WTC11 (cell line): ENCODE results near the gene FAHD2A. TPM values are rescaled to one million over a fixed set of nuclear protein-coding genes. Genes with fewer than 3 reads are reported as not detected.
A peak's percentile ranks its signal among the peaks of the same experiment; 100 is the strongest.
"Not testable (repeated sequence)": the region's sequence is repeated elsewhere in the genome, so short reads cannot be mapped to it uniquely, and the experiment has no call there.

ENCODE experiments used
- ATAC-seq: fragments of 200-7000 bp; cut with Tn5 transposase; 2 replicates; pipeline ENCODE4 v1.10.0; 2021; ENCODE audit warnings: mild to moderate bottlenecking, moderate library complexity
- CTCF ChIA-PET: fragments of 300-600 bp; sonication (Branson Sonifier 250); formaldehyde crosslinking; loops from one replicate; lab custom pipeline; 2021; ENCODE audit warnings: antibody characterized with exemption; lab: Charles Lee
- POLR2A ChIA-PET: fragments of 350-600 bp; sonication (Branson Sonifier 250); formaldehyde crosslinking; loops from one replicate; lab custom pipeline; 2021; ENCODE audit warnings: antibody characterized with exemption; lab: Charles Lee
- DNase-seq: peaks from one replicate; pipeline ENCODE4 v3.0.0; 2021; ENCODE audit warnings: low spot score
- H3K27ac Mint-ChIP-seq: 2 replicates; pipeline ENCODE4 v1.8.0; 2021; ENCODE audit warnings: mixed read lengths
- H3K27me3 Mint-ChIP-seq: 2 replicates; pipeline ENCODE4 v1.8.0; 2021; ENCODE audit warnings: low read depth, mild to moderate bottlenecking, moderate library complexity, mixed read lengths
- H3K36me3 Mint-ChIP-seq: 2 replicates; pipeline ENCODE4 v1.8.0; 2021; ENCODE audit warnings: mixed read lengths
- H3K4me1 Mint-ChIP-seq: 2 replicates; pipeline ENCODE4 v1.8.0; 2022; ENCODE audit warnings: mixed read lengths
- H3K4me3 Mint-ChIP-seq: 2 replicates; pipeline ENCODE4 v1.8.0; 2021; ENCODE audit warnings: mild to moderate bottlenecking, moderate library complexity, mixed read lengths
- H3K9me3 Mint-ChIP-seq: 2 replicates; pipeline ENCODE4 v1.8.0; 2021; ENCODE audit warnings: mixed read lengths
- ATF1 ChIP-seq: sonication (generic); formaldehyde crosslinking; IDR thresholded peaks from 2 replicates; pipeline ENCODE4 v1.8.1; 2023; ENCODE audit warnings: mild to moderate bottlenecking, moderate library complexity, missing genetic modification reagents
- CBFB ChIP-seq: sonication (generic); formaldehyde crosslinking; IDR thresholded peaks from 2 replicates; pipeline ENCODE4 v1.8.1; 2022; ENCODE audit warnings: mild to moderate bottlenecking, low read depth, missing genetic modification reagents
- CREM ChIP-seq: sonication (generic); formaldehyde crosslinking; IDR thresholded peaks from 2 replicates; pipeline ENCODE4 v1.8.1; 2022; ENCODE audit warnings: mild to moderate bottlenecking, missing genetic modification reagents, moderate library complexity
- FOXP1 ChIP-seq: sonication (generic); formaldehyde crosslinking; IDR thresholded peaks from 2 replicates; pipeline ENCODE4 v1.8.0; 2022; ENCODE audit warnings: missing genetic modification reagents, mild to moderate bottlenecking, moderate library complexity, borderline replicate concordance
- GABPB1 ChIP-seq: sonication (generic); formaldehyde crosslinking; IDR thresholded peaks from 2 replicates; pipeline ENCODE4 v1.8.1; 2023; ENCODE audit warnings: mild to moderate bottlenecking, missing genetic modification reagents
- KAT7 ChIP-seq: sonication (generic); formaldehyde crosslinking; IDR thresholded peaks from 2 replicates; pipeline ENCODE4 v1.8.1; 2023; ENCODE audit warnings: missing genetic modification reagents, mild to moderate bottlenecking, borderline replicate concordance
- NFATC4 ChIP-seq: fragments of 250-450 bp; sonication (Bioruptor Pico); IDR thresholded peaks from 2 replicates; pipeline ENCODE4 v1.9.0; 2021; ENCODE audit warnings: mild to moderate bottlenecking
- NFYB ChIP-seq: sonication (generic); formaldehyde crosslinking; conservative IDR thresholded peaks from 2 replicates; pipeline ENCODE4 v1.8.0; 2022; ENCODE audit warnings: low read depth, missing genetic modification reagents
- SMAD3 ChIP-seq: sonication (generic); formaldehyde crosslinking; IDR thresholded peaks from 2 replicates; pipeline ENCODE4 v1.8.0; 2022; ENCODE audit warnings: missing genetic modification reagents, mild to moderate bottlenecking, borderline replicate concordance
- SMAD4 ChIP-seq: sonication (generic); formaldehyde crosslinking; IDR thresholded peaks from 2 replicates; pipeline ENCODE4 v1.8.0; 2022; ENCODE audit warnings: mild to moderate bottlenecking, missing genetic modification reagents
- SP1 ChIP-seq: sonication (generic); formaldehyde crosslinking; conservative IDR thresholded peaks from 2 replicates; pipeline ENCODE4 v1.8.1; 2022; ENCODE audit warnings: missing genetic modification reagents
- TCF7 ChIP-seq: sonication (generic); formaldehyde crosslinking; IDR thresholded peaks from 2 replicates; pipeline ENCODE4 v1.8.0; 2022; ENCODE audit warnings: mild to moderate bottlenecking, low read depth, missing genetic modification reagents, moderate library complexity
- total RNA-seq: library from RNA; stranded (reverse); gene quantifications from 3 replicates; pipeline ENCODE4 v1.2.3, GENCODE V29; 2021
- TF ChIP-seq, protein P1 (sequence below): fragments of 250-450 bp; sonication (Bioruptor Pico); IDR thresholded peaks from 2 replicates; pipeline ENCODE4 v1.9.0; 2021; ENCODE audit warnings: moderate library complexity, mild to moderate bottlenecking, inconsistent platforms, borderline replicate concordance
- TF ChIP-seq, protein P2 (sequence below): sonication (generic); formaldehyde crosslinking; IDR thresholded peaks from 2 replicates; pipeline ENCODE4 v1.8.1; 2023; ENCODE audit warnings: mild to moderate bottlenecking, missing genetic modification reagents
- TF ChIP-seq, protein P3 (sequence below): sonication (generic); formaldehyde crosslinking; IDR thresholded peaks from 2 replicates; pipeline ENCODE4 v1.8.1; 2023; ENCODE audit warnings: mild to moderate bottlenecking, missing genetic modification reagents, moderate library complexity
- TF ChIP-seq, protein P4 (sequence below): fragments of 250-450 bp; sonication (Bioruptor Pico); IDR thresholded peaks from 2 replicates; pipeline ENCODE4 v1.9.0; 2021; ENCODE audit warnings: mild to moderate bottlenecking
- TF ChIP-seq, protein P5 (sequence below): sonication (generic); formaldehyde crosslinking; IDR thresholded peaks from 2 replicates; pipeline ENCODE4 v1.8.1; 2022; ENCODE audit warnings: mild to moderate bottlenecking, missing genetic modification reagents, moderate library complexity, borderline replicate concordance
- TF ChIP-seq, protein P6 (sequence below): sonication (generic); formaldehyde crosslinking; IDR thresholded peaks from 2 replicates; pipeline ENCODE4 v1.8.0; 2022; ENCODE audit warnings: mild to moderate bottlenecking, missing genetic modification reagents

The FAHD2A gene
- total RNA-seq, 1 experiment from 2014 or later, result 47.9 TPM

DNA sequence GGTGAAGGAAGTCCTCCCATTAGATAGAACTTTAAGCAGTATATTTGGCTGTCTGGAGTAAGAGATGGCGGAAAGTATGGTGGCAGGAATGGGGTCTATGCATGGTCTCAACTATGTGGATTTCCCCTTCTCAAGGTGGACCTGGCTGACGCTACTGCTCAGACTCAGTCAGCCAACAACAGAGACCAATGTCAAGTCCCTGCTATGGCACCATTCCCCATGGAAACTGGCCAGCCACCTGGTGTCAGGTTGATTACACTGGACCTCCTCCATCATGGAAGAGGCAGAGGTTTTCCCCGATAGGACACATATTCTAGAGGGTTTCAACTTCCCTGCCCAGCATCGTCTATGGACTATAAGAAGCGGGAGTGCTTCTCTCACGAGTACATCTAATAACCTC lies 8.6 kb upstream of the FAHD2A start (continued):
- no peak for TF ChIP-seq FOXP1 (CRISPR knock-in tag)

DNA sequence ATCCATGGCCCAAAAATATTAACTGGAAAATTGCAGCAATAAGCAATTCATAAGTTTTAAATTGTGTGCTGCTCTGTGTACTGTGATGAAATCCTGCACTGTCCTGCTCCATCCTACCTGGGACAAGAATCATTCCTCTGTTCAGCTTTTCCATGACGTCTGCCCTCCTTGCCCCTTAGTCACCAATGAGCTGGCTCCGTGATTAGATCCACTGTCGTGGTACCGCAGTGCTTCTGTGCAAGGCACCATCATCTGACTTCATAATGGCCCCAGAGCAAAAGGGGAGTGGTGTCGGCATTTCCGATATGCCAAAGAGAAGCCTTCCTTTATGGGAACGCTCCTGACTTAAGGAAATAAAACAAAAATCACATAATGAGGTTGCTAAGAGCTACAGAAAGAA lies 3.4 kb upstream of the FAHD2A start:
- ChIA-PET POLR2A (no interaction called here), CTCF (interaction anchor here (3.8 kb wide), 1 partner anchor 10 kb away, joined by 15 read pairs; no protein-coding TSS in a partner anchor)
- Mint-ChIP-seq H3K4me1 (peaks cover 16% of the 10 kb centered on the region), H3K27ac (no peak overlapping the region), H3K4me3 (no peak overlapping the region), H3K36me3 (no peaks in the 10 kb centered on the region), H3K27me3 (peaks cover 26% of the 10 kb centered on the region), H3K9me3 (no peaks in the 10 kb centered on the region)
- ATAC-seq, result no peak
- TF ChIP-seq GABPB1 (CRISPR knock-in tag) (no peak), FOXP1 (CRISPR knock-in tag) (no peak), NFYB (no peak), SP1 (no peak), KAT7 (no peak), ATF1 (no peak)
- no peak for DNase-seq

DNA sequence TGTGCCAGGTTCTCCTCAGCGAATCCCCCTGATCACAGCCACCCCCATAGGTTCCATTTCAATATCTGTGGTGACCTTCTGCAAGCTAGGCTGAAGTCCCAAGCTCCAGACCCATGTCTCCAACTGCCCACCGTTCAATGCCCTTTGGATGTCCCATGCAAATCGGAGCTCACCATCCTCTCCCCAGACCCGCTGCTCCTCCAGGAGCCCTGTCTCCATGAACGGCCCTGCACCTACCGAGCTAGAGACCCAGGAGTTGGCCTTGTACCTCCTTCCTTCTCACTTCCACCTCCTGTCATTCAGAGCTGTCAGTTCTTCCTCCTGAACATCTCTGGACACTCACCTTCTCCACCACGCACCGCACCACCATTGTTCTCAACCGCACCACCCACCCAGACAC lies 1.0 kb upstream of the FAHD2A start:
- DNase-seq, result no peak
- no peaks in the 10 kb centered on the region for H3K9me3 Mint-ChIP-seq
- ChIA-PET POLR2A (no interaction called here), CTCF (interaction anchor here (1.0 to 4.5 kb wide), 4 partner anchors 8 to 170 kb away, joined by 3 to 58 read pairs (median 6); no protein-coding TSS in a partner anchor)
- peak overlapping the region; percentile 98 for H3K4me3 Mint-ChIP-seq
- no peaks in the 10 kb centered on the region for H3K36me3 Mint-ChIP-seq
- no peak for ATAC-seq
- H3K4me1 Mint-ChIP-seq, result peaks cover 18% of the 10 kb centered on the region
- peaks cover 26% of the 10 kb centered on the region for H3K27me3 Mint-ChIP-seq
- no peak overlapping the region for H3K27ac Mint-ChIP-seq
- TF ChIP-seq CREM (CRISPR knock-in tag) (no peak), CBFB (CRISPR knock-in tag) (no peak), NFATC4 (CRISPR knock-in tag) (no peak), SMAD3 (CRISPR knock-in tag) (no peak), TCF7 (CRISPR knock-in tag) (no peak), SMAD4 (CRISPR knock-in tag) (no peak)
- TF ChIP-seq, protein P1, sequence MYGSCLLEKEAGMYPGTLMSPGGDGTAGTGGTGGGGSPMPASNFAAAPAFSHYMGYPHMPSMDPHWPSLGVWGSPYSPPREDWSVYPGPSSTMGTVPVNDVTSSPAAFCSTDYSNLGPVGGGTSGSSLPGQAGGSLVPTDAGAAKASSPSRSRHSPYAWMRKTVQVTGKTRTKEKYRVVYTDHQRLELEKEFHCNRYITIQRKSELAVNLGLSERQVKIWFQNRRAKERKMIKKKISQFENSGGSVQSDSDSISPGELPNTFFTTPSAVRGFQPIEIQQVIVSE (CRISPR knock-in tag), result no peak
- TF ChIP-seq, protein P2, sequence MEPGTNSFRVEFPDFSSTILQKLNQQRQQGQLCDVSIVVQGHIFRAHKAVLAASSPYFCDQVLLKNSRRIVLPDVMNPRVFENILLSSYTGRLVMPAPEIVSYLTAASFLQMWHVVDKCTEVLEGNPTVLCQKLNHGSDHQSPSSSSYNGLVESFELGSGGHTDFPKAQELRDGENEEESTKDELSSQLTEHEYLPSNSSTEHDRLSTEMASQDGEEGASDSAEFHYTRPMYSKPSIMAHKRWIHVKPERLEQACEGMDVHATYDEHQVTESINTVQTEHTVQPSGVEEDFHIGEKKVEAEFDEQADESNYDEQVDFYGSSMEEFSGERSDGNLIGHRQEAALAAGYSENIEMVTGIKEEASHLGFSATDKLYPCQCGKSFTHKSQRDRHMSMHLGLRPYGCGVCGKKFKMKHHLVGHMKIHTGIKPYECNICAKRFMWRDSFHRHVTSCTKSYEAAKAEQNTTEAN (CRISPR knock-in tag), result no peak
- TF ChIP-seq, protein P3, sequence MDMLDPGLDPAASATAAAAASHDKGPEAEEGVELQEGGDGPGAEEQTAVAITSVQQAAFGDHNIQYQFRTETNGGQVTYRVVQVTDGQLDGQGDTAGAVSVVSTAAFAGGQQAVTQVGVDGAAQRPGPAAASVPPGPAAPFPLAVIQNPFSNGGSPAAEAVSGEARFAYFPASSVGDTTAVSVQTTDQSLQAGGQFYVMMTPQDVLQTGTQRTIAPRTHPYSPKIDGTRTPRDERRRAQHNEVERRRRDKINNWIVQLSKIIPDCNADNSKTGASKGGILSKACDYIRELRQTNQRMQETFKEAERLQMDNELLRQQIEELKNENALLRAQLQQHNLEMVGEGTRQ (CRISPR knock-in tag), result no peak
- TF ChIP-seq, protein P4, sequence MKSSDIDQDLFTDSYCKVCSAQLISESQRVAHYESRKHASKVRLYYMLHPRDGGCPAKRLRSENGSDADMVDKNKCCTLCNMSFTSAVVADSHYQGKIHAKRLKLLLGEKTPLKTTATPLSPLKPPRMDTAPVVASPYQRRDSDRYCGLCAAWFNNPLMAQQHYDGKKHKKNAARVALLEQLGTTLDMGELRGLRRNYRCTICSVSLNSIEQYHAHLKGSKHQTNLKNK (CRISPR knock-in tag), result no peak
- TF ChIP-seq, protein P5, sequence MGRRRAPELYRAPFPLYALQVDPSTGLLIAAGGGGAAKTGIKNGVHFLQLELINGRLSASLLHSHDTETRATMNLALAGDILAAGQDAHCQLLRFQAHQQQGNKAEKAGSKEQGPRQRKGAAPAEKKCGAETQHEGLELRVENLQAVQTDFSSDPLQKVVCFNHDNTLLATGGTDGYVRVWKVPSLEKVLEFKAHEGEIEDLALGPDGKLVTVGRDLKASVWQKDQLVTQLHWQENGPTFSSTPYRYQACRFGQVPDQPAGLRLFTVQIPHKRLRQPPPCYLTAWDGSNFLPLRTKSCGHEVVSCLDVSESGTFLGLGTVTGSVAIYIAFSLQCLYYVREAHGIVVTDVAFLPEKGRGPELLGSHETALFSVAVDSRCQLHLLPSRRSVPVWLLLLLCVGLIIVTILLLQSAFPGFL, result no peak
- TF ChIP-seq, protein P6, sequence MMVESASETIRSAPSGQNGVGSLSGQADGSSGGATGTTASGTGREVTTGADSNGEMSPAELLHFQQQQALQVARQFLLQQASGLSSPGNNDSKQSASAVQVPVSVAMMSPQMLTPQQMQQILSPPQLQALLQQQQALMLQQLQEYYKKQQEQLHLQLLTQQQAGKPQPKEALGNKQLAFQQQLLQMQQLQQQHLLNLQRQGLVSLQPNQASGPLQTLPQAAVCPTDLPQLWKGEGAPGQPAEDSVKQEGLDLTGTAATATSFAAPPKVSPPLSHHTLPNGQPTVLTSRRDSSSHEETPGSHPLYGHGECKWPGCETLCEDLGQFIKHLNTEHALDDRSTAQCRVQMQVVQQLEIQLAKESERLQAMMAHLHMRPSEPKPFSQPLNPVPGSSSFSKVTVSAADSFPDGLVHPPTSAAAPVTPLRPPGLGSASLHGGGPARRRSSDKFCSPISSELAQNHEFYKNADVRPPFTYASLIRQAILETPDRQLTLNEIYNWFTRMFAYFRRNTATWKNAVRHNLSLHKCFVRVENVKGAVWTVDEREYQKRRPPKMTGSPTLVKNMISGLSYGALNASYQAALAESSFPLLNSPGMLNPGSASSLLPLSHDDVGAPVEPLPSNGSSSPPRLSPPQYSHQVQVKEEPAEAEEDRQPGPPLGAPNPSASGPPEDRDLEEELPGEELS (CRISPR knock-in tag), result no peak

DNA sequence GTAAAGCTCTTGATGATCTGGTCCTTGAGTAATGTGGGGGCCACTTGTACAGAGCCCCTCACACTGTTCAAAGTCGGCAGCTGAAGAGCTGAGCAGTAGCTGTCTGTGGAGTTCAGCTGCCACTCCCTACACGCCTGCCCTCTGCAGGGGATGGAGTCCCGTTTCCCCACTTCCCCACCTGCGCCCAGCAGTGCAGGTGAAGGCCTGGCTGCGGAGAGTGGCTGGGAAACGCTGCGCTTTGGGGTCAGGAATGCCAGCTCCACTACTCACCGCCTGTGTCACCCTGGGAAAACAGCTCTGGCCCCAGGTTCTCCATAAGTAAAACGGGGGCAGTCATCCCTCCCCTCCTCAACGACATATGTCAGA lies 521 bp upstream of the FAHD2A start:
- H3K27ac Mint-ChIP-seq, result peak overlapping the region; percentile 35; the same call in 1 of the 2 replicates
- H3K36me3 Mint-ChIP-seq, DNase-seq, H3K9me3 Mint-ChIP-seq, POLR2A ChIA-PET: not testable (repeated sequence)
- ATAC-seq, result peak; percentile 70
- peaks cover 22% of the 10 kb centered on the region for H3K27me3 Mint-ChIP-seq
- peak overlapping the region; percentile 98 for H3K4me3 Mint-ChIP-seq
- H3K4me1 Mint-ChIP-seq, result peaks cover 16% of the 10 kb centered on the region
- CTCF ChIA-PET, result interaction anchor here (1.0 to 4.5 kb wide), 4 partner anchors 9 to 170 kb away, joined by 3 to 58 read pairs (median 6); no protein-coding TSS in a partner anchor

DNA sequence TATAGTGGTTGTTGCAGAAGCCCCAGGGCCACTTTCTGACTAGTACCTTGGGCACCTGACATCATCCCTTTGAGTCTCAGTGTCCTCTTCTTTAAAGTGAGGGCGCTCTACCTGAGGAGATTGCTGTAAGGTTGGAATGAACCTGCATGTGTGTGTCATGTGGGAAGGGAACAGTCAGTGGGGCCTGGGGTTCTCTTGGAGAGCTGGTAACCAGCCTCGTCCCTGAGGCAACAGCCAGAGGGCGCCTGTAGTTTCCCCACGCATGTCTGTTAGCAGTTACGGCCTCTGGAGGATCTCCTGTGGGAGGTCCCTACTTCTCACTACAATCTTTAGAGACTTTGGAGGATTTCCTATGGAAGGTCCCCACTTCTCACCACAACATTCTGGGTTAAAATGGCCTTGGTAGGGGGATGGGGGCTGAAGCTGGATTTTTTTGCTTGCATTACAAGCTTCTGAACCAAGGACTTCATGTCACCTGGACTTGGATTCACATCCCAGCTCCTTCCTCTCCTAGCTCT lies 755 bp downstream of the FAHD2A start:
- POLR2A ChIA-PET, H3K9me3 Mint-ChIP-seq, DNase-seq, H3K36me3 Mint-ChIP-seq: not testable (repeated sequence)
- Mint-ChIP-seq H3K27me3 (peaks cover 19% of the 10 kb centered on the region), H3K4me1 (peaks cover 13% of the 10 kb centered on the region), H3K4me3 (peak overlapping the region; percentile 98), H3K27ac (peak overlapping the region; percentile 96; the same call in 1 of the 2 replicates)
- CTCF ChIA-PET, result interaction anchor here (0.8 to 4.5 kb wide), 6 partner anchors 10 to 589 kb away, joined by 3 to 58 read pairs (median 6); partner anchors contain the start of genes ANKRD36C and PROM2
- peak; percentile 12 for ATAC-seq

DNA sequence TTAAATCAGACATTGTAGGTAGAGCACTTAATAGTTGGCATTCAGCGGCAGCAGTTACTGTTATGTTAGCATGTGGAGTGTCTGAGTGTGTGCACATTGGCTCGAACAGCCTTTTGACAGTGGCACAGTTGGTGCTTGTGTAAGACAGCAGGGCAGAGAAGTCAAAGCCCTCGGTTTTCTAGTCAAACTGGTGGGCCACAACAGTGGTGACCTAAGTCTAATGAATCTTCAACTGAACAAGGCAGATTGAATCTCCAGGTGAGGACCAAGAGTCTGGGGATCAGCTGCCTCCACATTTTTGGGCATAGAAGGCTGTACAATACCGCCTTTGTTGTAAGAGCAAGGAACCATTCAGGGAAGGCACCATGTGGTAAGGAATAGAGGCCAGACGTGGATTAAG lies 1.3 kb downstream of the FAHD2A start:
- Mint-ChIP-seq H3K36me3 (peaks cover 11% of the 10 kb centered on the region), H3K27ac (peak overlapping the region; percentile 53; the same call in 1 of the 2 replicates), H3K4me1 (peaks cover 13% of the 10 kb centered on the region), H3K4me3 (peak overlapping the region; percentile 98), H3K27me3 (peaks cover 19% of the 10 kb centered on the region)
- POLR2A ChIA-PET, H3K9me3 Mint-ChIP-seq, DNase-seq, ATAC-seq: not testable (repeated sequence)
- CTCF ChIA-PET, result interaction anchor here (1.1 to 4.5 kb wide), 4 partner anchors 15 to 588 kb away, joined by 3 to 58 read pairs (median 6); partner anchors contain the start of genes ANKRD36C and PROM2
